Mesendoderm (in vitro differentiated cells): Measurements from ENCODE around the gene TACR1.

Source experiments
- DNase-seq: peaks from one replicate; pipeline ENCODE4 v3.0.0; 2013
- H2AK5ac ChIP-seq: 2 replicates; pipeline ENCODE4 v1.6.1; 2013; ENCODE audit warnings: low read length, inconsistent platforms
- H2BK120ac ChIP-seq: 2 replicates; pipeline ENCODE4 v1.6.1; 2013; ENCODE audit warnings: low read depth, mild to moderate bottlenecking, low read length, moderate library complexity, mixed read lengths
- H2BK15ac ChIP-seq: replicated peaks from 2 replicates; pipeline ENCODE4 v1.6.1; 2013; ENCODE audit warnings: low read depth, mild to moderate bottlenecking, moderate library complexity
- H2BK5ac ChIP-seq: 2 replicates; pipeline ENCODE4 v1.6.1; 2013; ENCODE audit warnings: low read length, inconsistent platforms
- H3K18ac ChIP-seq: 2 replicates; pipeline ENCODE4 v1.6.1; 2013; ENCODE audit warnings: mild to moderate bottlenecking, low read length, mixed read lengths
- H3K23ac ChIP-seq: one replicate; pipeline ENCODE4 v1.6.1; 2013; ENCODE audit warnings: low read length
- H3K27ac ChIP-seq: 2 replicates; pipeline ENCODE4 v1.5.1; 2013; ENCODE audit warnings: low read depth, mild to moderate bottlenecking, inconsistent platforms, low read length, moderate library complexity
- H3K27me3 ChIP-seq: 2 replicates; pipeline ENCODE4 v1.6.1; 2013; ENCODE audit warnings: low read length, control low read depth, mild to moderate bottlenecking, inconsistent platforms; ENCODE audit not compliant: insufficient read depth, poor library complexity
- H3K36me3 ChIP-seq: 2 replicates; pipeline ENCODE4 v1.6.1; 2013; ENCODE audit warnings: low read length, inconsistent platforms; ENCODE audit not compliant: control insufficient read depth, insufficient read depth
- H3K4ac ChIP-seq: one replicate; pipeline ENCODE4 v1.6.1; 2013; ENCODE audit warnings: low read depth, mild to moderate bottlenecking, low read length, moderate library complexity
- H3K4me1 ChIP-seq: 2 replicates; pipeline ENCODE4 v1.6.1; 2013; ENCODE audit warnings: low read depth, low read length, inconsistent platforms; ENCODE audit not compliant: control insufficient read depth
- H3K4me2 ChIP-seq: 2 replicates; pipeline ENCODE4 v1.6.1; 2013; ENCODE audit warnings: low read length
- H3K4me3 ChIP-seq: 2 replicates; pipeline ENCODE4 v1.5.1; 2013; ENCODE audit warnings: mild to moderate bottlenecking, low read length
- H3K56ac ChIP-seq: one replicate; pipeline ENCODE4 v1.6.1; 2013; ENCODE audit warnings: low read length
- H3K79me1 ChIP-seq: 2 replicates; pipeline ENCODE4 v1.6.1; 2013; ENCODE audit warnings: low read length, inconsistent platforms
- H3K79me2 ChIP-seq: 2 replicates; pipeline ENCODE4 v1.6.1; 2013; ENCODE audit warnings: mild to moderate bottlenecking, low read length; ENCODE audit not compliant: control insufficient read depth, insufficient read depth
- H3K9ac ChIP-seq: 2 replicates; pipeline ENCODE4 v1.6.1; 2013; ENCODE audit warnings: low read length, inconsistent platforms
- H4K5ac ChIP-seq: one replicate; pipeline ENCODE4 v1.6.1; 2013; ENCODE audit warnings: low read length
- H4K8ac ChIP-seq: one replicate; pipeline ENCODE4 v1.6.1; 2013; ENCODE audit warnings: low read depth, mild to moderate bottlenecking, control low read depth, low read length, moderate library complexity
- WGBS: extraction: QIAGEN DNeasy Blood & Tissue Kit; methylation state at CpG from one replicate; pipeline ENCODE4 v1.1.7; 2013; ENCODE audit warnings: low lambda C conversion rate, missing lambda C conversion rate; ENCODE audit not compliant: insufficient coverage; ENCODE audit errors: extremely low coverage; 5-methylcytosine and 5-hydroxymethylcytosine counted together

TACR1 gene

DNA sequence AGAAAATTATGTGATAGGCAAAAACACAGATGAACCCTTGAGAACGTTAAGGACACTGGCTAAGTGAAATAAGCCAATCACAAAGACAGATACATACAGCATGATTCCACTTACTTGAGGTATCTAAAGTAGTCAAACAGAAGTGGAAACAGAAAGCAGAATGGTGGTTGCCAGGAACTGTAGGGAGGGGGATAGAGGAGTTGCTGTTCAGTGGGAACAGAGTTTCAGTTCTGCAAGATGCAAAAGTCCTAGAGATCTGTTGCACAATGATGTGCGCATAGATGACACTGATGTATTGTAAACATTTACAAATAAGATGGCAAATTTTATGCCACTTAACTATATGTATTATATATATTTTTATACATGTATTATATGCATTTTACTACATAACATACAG, 181.2 kb downstream of the TACR1 start:
- Histone ChIP-seq H2BK15ac (no peak overlapping the region), H3K79me1 (no peaks in the 10 kb centered on the region), H2AK5ac (no peak overlapping the region), H3K18ac (no peak overlapping the region), H3K36me3 (no peaks in the 10 kb centered on the region), H3K4me1 (no peaks in the 10 kb centered on the region), H3K9ac (no peak overlapping the region), H3K4me2 (no peak overlapping the region), H2BK120ac (no peak overlapping the region), H3K56ac (no peak overlapping the region), H3K27me3 (no peaks in the 10 kb centered on the region), H3K79me2 (no peaks in the 10 kb centered on the region), H4K8ac (no peak overlapping the region), H3K23ac (no peak overlapping the region), H3K27ac (no peak overlapping the region), H3K4ac (no peak overlapping the region), H3K4me3 (no peak overlapping the region), H2BK5ac (no peak overlapping the region), H4K5ac (no peak overlapping the region)
- DNase-seq = no peak
- no CpG with 5 or more reads among the region's 2 CpGs for WGBS

- no peak overlapping the region for H3K18ac ChIP-seq
- no peak for DNase-seq
- H2BK15ac ChIP-seq = no peak overlapping the region
- H3K4me1 ChIP-seq = no peaks in the 10 kb centered on the region
- H3K23ac ChIP-seq = no peak overlapping the region
- H3K79me2 ChIP-seq = no peaks in the 10 kb centered on the region
- H3K27me3 ChIP-seq = no peaks in the 10 kb centered on the region
- no peak overlapping the region for H3K4ac ChIP-seq
- H4K8ac ChIP-seq = no peak overlapping the region
- no peaks in the 10 kb centered on the region for H3K79me1 ChIP-seq
- WGBS = no CpG with 5 or more reads among the region's 8 CpGs
- no peak overlapping the region for H2BK5ac ChIP-seq
- no peak overlapping the region for H2AK5ac ChIP-seq
- no peak overlapping the region for H3K9ac ChIP-seq
- no peak overlapping the region for H3K4me2 ChIP-seq
- H3K27ac ChIP-seq = no peak overlapping the region
- H2BK120ac ChIP-seq = no peak overlapping the region
- H3K4me3 ChIP-seq = no peak overlapping the region
- H4K5ac ChIP-seq = no peak overlapping the region
- no peaks in the 10 kb centered on the region for H3K36me3 ChIP-seq
- no peak overlapping the region for H3K56ac ChIP-seq
Measured at GRCh38 chr2:75012080-75012479, 187.2 kb downstream of the TACR1 start.

DNA sequence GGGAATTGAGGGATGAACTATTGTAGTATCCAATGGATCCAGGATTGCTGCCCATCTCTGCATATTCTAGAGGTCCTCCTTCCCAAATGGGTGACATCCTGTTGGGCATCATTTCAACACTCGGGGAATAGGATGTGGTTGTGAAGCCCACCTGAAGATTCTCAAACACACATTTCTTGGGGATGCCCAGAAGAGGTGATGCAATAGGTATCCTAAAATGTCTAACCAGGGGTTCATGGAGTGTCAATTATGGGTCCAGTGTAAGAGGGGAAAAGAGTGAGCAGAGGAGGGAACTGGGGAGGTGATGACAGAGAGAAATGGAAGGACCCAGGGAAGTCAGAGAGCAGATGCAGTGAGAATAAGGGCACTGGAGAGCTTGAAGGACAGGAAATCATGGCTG, 188.7 kb downstream of the TACR1 start:
- no peak overlapping the region for H4K5ac ChIP-seq
- no peaks in the 10 kb centered on the region for H3K27me3 ChIP-seq
- no peak overlapping the region for H3K18ac ChIP-seq
- no peaks in the 10 kb centered on the region for H3K4me1 ChIP-seq
- H3K79me2 ChIP-seq = no peaks in the 10 kb centered on the region
- H3K4me2 ChIP-seq = no peak overlapping the region
- no peak overlapping the region for H3K9ac ChIP-seq
- no peak overlapping the region for H2BK120ac ChIP-seq
- H3K4ac ChIP-seq = no peak overlapping the region
- no peaks in the 10 kb centered on the region for H3K36me3 ChIP-seq
- H4K8ac ChIP-seq = no peak overlapping the region
- no CpG with 5 or more reads among the region's 1 CpG for WGBS
- no peak overlapping the region for H3K23ac ChIP-seq
- no peak overlapping the region for H2AK5ac ChIP-seq
- no peak for DNase-seq
- H2BK15ac ChIP-seq = no peak overlapping the region
- H3K56ac ChIP-seq = no peak overlapping the region
- no peak overlapping the region for H2BK5ac ChIP-seq
- no peak overlapping the region for H3K4me3 ChIP-seq
- no peak overlapping the region for H3K27ac ChIP-seq
- H3K79me1 ChIP-seq = no peaks in the 10 kb centered on the region

DNA sequence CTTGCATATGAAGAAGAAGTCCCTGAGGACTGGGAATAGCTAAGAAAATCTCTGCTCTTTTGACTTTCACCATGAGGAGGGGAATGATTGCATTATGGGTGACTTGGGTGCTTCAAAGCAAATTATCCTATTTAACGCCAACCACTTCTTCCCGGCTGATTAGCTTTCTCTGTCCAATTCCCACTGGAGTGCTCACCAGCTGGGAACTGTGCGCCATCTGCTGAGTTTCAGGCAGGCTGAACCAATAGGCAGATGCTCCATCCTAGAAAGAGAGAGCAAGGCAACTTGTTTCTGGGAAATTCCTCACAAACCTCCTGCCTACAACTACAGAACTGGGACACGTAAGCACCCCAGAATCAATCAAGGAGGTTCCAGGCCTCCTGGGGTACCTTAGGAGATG, 191.5 kb downstream of the TACR1 start:
- no peak overlapping the region for H3K18ac ChIP-seq
- no peak for DNase-seq
- no peak overlapping the region for H2AK5ac ChIP-seq
- no peak overlapping the region for H3K23ac ChIP-seq
- H3K4me1 ChIP-seq = no peaks in the 10 kb centered on the region
- H4K5ac ChIP-seq = no peak overlapping the region
- H3K79me2 ChIP-seq = no peaks in the 10 kb centered on the region
- H3K79me1 ChIP-seq = no peaks in the 10 kb centered on the region
- no peak overlapping the region for H3K4me3 ChIP-seq
- WGBS = no CpG with 5 or more reads among the region's 4 CpGs
- no peaks in the 10 kb centered on the region for H3K36me3 ChIP-seq
- no peaks in the 10 kb centered on the region for H3K27me3 ChIP-seq
- H3K56ac ChIP-seq = no peak overlapping the region
- H3K9ac ChIP-seq = no peak overlapping the region
- no peak overlapping the region for H4K8ac ChIP-seq
- H2BK120ac ChIP-seq = no peak overlapping the region
- no peak overlapping the region for H3K4ac ChIP-seq
- no peak overlapping the region for H3K4me2 ChIP-seq
- H3K27ac ChIP-seq = no peak overlapping the region
- H2BK5ac ChIP-seq = no peak overlapping the region
- no peak overlapping the region for H2BK15ac ChIP-seq

DNA sequence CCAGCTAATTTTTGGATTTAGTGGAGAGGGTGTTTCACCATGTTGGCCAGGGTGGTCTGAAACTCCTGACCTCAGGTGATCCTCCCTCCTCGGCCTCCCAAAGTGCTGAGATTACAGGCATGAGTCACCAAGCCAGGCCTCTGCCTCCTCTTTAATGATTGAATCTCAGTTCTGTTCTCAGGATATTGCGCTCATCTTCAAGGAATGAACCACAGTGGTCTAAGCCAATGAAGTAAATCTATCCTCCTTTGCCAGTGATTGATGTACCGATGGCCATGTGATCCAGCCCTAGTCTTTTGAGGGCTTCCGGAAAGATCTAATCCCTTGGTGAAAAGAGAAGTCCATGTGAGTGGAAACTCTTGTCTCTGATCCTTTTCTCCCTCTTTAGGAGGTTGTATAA, 192.3 kb downstream of the TACR1 start:
- Histone ChIP-seq H3K4me3 (no peak overlapping the region), H3K4me1 (no peaks in the 10 kb centered on the region)

DNA sequence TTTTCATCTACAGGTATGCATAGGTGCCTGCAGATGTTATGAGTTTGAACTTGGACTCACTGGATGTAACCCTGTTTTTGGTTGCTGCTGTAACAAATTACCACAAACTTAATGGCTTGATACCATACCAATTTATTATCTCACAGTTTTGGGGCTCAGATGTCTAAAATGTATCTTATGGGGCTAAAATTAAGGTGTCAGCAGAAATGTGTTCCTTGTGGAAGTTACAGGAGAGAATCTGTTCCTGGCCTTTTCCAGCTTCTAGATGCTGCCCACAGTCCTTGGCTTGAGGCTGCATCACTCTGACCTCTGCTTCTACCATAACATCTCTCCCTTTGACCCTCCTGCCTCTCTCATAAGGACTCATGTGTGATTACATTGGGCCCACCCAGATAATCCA, 193.3 kb downstream of the TACR1 start:
- no peak overlapping the region for H3K4me3 ChIP-seq
- no peaks in the 10 kb centered on the region for H3K4me1 ChIP-seq
- no peak overlapping the region for H2BK15ac ChIP-seq
- H3K27ac ChIP-seq = no peak overlapping the region
- no peak overlapping the region for H2BK5ac ChIP-seq
- H3K4me2 ChIP-seq = no peak overlapping the region
- no peak overlapping the region for H2BK120ac ChIP-seq
- H4K8ac ChIP-seq = no peak overlapping the region
- no peaks in the 10 kb centered on the region for H3K27me3 ChIP-seq
- no peak overlapping the region for H3K23ac ChIP-seq
- H3K4ac ChIP-seq = no peak overlapping the region
- no peaks in the 10 kb centered on the region for H3K36me3 ChIP-seq
- no peaks in the 10 kb centered on the region for H3K79me1 ChIP-seq
- no peak overlapping the region for H3K9ac ChIP-seq
- H2AK5ac ChIP-seq = no peak overlapping the region
- H3K18ac ChIP-seq = no peak overlapping the region
- H3K79me2 ChIP-seq = no peaks in the 10 kb centered on the region
- H4K5ac ChIP-seq = no peak overlapping the region
- H3K56ac ChIP-seq = no peak overlapping the region
- DNase-seq = no peak

More for the DNA sequence above, 192.3 kb downstream of the TACR1 start:
- Histone ChIP-seq H3K4ac (no peak overlapping the region), H3K18ac (no peak overlapping the region), H2BK15ac (no peak overlapping the region), H4K8ac (no peak overlapping the region), H3K23ac (no peak overlapping the region), H2AK5ac (no peak overlapping the region), H3K79me1 (no peaks in the 10 kb centered on the region), H3K27me3 (no peaks in the 10 kb centered on the region), H3K9ac (no peak overlapping the region), H2BK5ac (no peak overlapping the region), H3K4me2 (no peak overlapping the region), H3K36me3 (no peaks in the 10 kb centered on the region), H2BK120ac (no peak overlapping the region), H3K27ac (no peak overlapping the region), H3K56ac (no peak overlapping the region), H4K5ac (no peak overlapping the region), H3K79me2 (no peaks in the 10 kb centered on the region)
- DNase-seq = no peak
- WGBS = no CpG with 5 or more reads among the region's 4 CpGs
